Progenitor cell of endocrine pancreas (in vitro differentiated cells): Measurements from ENCODE around the gene PLA2G7. TPM values are rescaled to one million over a fixed set of nuclear protein-coding genes. Genes with fewer than 3 reads are reported as not detected.
A peak's percentile ranks its signal among the peaks of the same experiment; 100 is the strongest.

Source experiments
- DNase-seq: peaks from one replicate; pipeline ENCODE4 v3.0.0; 2021; ENCODE audit warnings: low spot score; ENCODE audit not compliant: unreplicated experiment
- H3K27ac Mint-ChIP-seq: 2 replicates; pipeline ENCODE4 v1.8.0; 2021; ENCODE audit warnings: mild to moderate bottlenecking, moderate library complexity, mixed read lengths
- H3K27me3 Mint-ChIP-seq: 2 replicates; pipeline ENCODE4 v1.8.0; 2021; ENCODE audit warnings: mixed read lengths
- H3K36me3 Mint-ChIP-seq: 2 replicates; pipeline ENCODE4 v1.8.0; 2022; ENCODE audit warnings: mixed read lengths; ENCODE audit not compliant: insufficient read depth
- H3K4me1 Mint-ChIP-seq: 2 replicates; pipeline ENCODE4 v1.8.0; 2021; ENCODE audit warnings: low read depth, mixed read lengths
- H3K4me3 Mint-ChIP-seq: 2 replicates; pipeline ENCODE4 v1.8.0; 2021; ENCODE audit warnings: low read depth, mild to moderate bottlenecking, moderate library complexity, mixed read lengths
- H3K9me3 Mint-ChIP-seq: 2 replicates; pipeline ENCODE4 v1.8.0; 2021; ENCODE audit warnings: low read depth, mixed read lengths
- CTCF ChIP-seq: fragments of 200-600 bp; sonication (generic); IDR thresholded peaks from one replicate; pipeline ENCODE4 v1.5.0; 2021; ENCODE audit warnings: antibody characterized with exemption, mild to moderate bottlenecking; ENCODE audit not compliant: unreplicated experiment
- long read RNA-seq: library from polyadenylated mRNA; unstranded; transcript quantifications from one replicate; pipeline ENCODE4 v2.0.0, GENCODE V29; 2020
- total RNA-seq: library from RNA; stranded (reverse); gene quantifications from 2 replicates; pipeline ENCODE4 v1.2.1, GENCODE V29; 2021

Gene PLA2G7
- 0.29 and 0.93 TPM in 2 replicates for total RNA-seq
- long read RNA-seq, partial matches to known transcripts: 0 of 4 reads
- long read RNA-seq, other reads (novel, unspliced or antisense): 2 of 4 reads

- peak; percentile 35 for DNase-seq
- Mint-ChIP-seq H3K9me3 (no peaks in the 10 kb centered on the region), H3K4me3 (peak within 1 kb of the TSS; percentile 83), H3K4me1 (peaks cover 8% of the 10 kb centered on the region), H3K27me3 (peaks cover 71% of the 10 kb centered on the region), H3K27ac (peak within 1 kb of the TSS; percentile 60), H3K36me3 (no peaks in the 10 kb centered on the region)
- peak; percentile 25 for TF ChIP-seq CTCF
Observed at GRCh38 chr6:46734867-46735719, at the start of gene PLA2G7. TSS of gene PLA2G7 (minus strand) at chr6:46735375. CDS start at chr6:46722891, 12,484 bp downstream.

GRCh38 chr6:46784535-46784934 lies 49.4 kb upstream of the PLA2G7 start:
- no peak for DNase-seq
- no peak for TF ChIP-seq CTCF
- H3K4me3 Mint-ChIP-seq: no peak overlapping the region
- H3K9me3 Mint-ChIP-seq: no peaks in the 10 kb centered on the region
- H3K27me3 Mint-ChIP-seq: peaks cover 12% of the 10 kb centered on the region
- no peak overlapping the region for H3K27ac Mint-ChIP-seq
- peaks cover 1% of the 10 kb centered on the region for H3K4me1 Mint-ChIP-seq
- H3K36me3 Mint-ChIP-seq: no peaks in the 10 kb centered on the region

GRCh38 chr6:46781478-46782378 lies 46.6 kb upstream of the PLA2G7 start:
- Mint-ChIP-seq H3K4me1 (no peaks in the 10 kb centered on the region), H3K27ac (no peak overlapping the region), H3K4me3 (no peak overlapping the region), H3K36me3 (no peaks in the 10 kb centered on the region), H3K27me3 (peaks cover 14% of the 10 kb centered on the region), H3K9me3 (no peaks in the 10 kb centered on the region)
- TF ChIP-seq CTCF: peak; percentile 86
- peak; percentile 26 for DNase-seq

- no peak overlapping the region for H3K27ac Mint-ChIP-seq
- TF ChIP-seq CTCF: no peak
- H3K4me1 Mint-ChIP-seq: no peaks in the 10 kb centered on the region
- H3K27me3 Mint-ChIP-seq: peaks cover 27% of the 10 kb centered on the region
- no peak for DNase-seq
- no peak overlapping the region for H3K4me3 Mint-ChIP-seq
- H3K9me3 Mint-ChIP-seq: no peaks in the 10 kb centered on the region
- no peaks in the 10 kb centered on the region for H3K36me3 Mint-ChIP-seq
Observed at GRCh38 chr6:46777476-46778346, 42.5 kb upstream of the PLA2G7 start.
